ENCODE results near the gene ADARB1.

The ADARB1 gene

GRCh38 chr21:45215213-45215612, 140.8 kb downstream of the ADARB1 start:
- no peak for DNase-seq

DNA sequence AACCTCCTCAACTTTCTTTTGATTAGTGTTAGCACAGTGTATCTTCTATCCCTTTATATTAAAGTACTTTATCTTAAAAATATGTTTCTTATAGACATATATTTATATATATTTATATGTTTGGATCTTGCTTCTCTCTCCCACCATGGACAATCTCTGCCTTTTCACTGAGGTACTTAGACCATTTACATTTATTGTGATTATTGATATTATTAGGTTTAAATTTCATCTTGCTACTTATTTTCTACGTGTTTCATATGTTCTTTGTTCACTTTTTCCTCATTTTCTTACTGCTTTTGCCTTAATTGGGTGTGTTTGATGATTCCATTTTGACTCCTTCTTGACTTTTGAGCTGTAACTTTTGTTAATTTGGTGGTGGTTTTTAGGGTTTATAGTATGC, 142.6 kb downstream of the ADARB1 start:
- DNase-seq = no peak

GRCh38 chr21:45219517-45219916, 145.1 kb downstream of the ADARB1 start:
- no peak for DNase-seq

DNA sequence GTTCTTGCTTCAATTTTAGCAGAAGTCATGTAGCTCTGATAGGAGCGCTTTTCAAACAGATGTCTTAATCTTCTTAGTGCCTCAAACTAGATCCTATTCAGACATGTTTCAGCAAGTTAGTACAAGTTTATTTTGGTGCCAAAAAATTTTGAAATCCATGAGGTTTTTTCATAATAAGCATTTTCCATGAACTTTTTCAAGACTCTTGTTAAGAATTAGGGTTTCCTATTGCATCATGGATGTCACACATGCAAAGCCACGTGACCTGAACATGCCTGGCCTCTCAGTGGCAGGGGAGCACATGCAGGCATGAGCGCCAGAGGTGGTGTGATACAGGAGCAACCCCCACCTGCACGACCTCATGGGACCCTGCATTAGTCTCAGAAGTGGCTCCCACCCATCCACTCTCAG, 145.7 kb downstream of the ADARB1 start:
- no peak for DNase-seq

DNA sequence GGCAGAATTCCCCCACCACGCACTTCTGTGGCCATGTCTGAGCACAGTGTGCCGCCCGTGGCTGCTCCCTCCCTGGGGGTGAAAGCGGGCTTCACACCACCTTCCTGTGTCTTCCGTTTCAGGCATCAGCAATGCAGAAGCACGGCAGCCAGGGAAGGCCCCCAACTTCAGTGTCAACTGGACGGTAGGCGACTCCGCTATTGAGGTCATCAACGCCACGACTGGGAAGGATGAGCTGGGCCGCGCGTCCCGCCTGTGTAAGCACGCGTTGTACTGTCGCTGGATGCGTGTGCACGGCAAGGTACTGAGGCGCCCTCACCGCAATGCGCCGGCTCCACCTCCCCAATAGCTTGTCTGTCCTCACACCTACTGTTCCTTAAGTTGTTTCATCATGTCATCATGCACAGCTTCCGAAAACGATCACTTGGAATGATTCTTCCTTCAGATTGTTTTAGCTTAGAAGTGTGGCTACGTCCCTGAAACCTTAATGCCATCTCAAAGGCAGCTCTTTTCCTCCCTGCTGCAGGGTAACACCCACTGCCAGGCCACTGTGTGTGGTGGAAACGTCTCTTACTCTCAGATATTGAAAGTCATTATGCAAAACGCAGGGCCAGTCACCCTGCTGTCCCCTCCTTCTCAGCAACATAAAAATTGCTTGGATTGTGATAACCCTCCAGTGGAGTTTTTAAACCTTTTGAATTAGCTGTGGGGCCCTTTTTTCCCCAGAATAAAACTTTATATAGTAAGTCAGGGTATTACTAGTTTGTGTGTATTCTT, 146.5 kb downstream of the ADARB1 start:
- DNase-seq = no peak

DNA sequence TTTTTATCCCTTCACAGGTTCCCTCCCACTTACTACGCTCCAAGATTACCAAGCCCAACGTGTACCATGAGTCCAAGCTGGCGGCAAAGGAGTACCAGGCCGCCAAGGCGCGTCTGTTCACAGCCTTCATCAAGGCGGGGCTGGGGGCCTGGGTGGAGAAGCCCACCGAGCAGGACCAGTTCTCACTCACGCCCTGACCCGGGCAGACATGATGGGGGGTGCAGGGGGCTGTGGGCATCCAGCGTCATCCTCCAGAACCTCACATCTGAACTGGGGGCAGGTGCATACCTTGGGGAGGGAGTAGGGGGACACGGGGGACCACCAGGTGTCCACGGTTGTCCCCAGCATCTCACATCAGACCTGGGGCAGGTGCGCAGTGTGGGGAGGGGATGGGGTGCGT, 147.6 kb downstream of the ADARB1 start:
- no peak for DNase-seq

DNA sequence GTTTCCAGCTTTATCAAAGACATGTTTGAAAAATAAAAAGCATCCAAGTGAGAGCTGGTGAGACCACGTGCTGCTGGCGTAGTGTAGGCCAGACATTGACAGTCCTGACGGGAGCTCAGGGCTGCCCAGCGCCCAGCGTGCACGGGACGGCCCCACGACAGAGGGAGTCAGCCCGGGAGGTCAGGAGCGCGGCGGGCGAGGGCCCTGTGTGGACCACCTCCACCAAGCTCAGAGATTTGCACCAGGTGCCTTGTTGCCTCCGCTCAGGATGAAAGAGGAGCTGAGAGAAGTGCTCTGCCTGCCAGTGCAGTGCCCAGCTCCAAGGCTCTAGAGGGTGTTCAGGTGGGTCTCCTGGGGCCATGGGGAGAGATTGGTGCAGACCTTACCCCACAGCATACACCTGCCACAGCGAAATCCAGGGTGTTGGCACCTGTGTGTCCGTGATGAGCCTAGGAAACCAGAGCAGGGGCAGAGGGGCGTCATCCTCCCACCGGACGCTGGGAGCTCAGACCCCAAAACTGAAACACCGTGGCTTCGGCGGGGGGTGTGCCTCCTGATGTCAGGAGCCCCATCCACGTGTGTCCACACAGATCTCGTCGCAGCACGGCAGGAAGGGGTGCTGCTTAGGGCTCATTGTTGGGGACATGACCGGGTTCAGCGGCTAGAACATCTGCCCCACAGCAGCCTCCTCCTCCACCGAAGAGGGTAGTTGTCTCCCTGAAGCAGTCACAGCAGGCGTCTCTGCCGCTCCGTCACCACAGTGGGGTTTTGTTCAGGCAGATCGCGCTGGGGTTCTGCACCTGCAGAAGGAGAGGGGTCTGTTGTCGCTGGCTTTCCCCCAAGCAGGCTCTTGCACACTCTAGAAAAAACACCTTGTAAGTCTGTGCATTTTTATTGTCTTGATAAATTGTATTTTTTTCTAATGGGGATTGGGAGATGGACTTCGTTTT, 149.1 kb downstream of the ADARB1 start:
- no peak for DNase-seq

DNA sequence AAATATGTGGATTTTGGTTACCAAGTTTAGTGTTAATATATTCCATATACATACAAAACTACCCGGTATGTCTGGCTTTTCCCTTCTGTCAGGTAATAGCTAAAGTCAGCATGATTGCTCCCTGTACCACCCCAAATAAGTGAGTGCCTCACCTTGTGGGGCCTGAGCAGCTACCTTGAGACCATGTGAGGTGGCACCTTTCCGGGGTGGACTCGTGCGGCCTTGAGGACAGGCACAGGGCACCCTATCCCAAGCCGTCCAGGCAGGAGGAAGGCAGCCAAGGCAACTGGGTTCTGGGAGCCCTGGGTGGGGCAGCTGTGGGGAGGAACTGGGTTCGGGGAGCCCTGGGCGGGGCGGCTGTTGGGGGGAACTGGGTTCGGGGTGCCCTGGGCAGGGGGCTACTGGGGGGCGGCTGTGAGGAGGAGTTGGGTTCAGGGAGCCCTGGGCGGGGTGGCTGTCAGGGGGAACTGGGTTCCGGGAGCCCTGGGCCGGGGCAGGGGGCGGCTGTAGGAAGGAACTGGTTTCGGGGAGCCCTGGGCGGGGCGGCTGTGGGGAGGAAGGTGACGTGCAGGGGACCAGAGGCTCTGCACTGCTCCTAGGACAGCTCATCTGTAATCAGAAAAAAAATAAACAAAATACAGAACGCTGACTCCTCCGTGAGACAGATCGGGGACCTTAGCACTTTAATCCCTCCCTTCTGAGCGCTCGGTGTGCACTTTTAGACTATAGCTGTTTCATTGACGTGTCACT, 150.0 kb downstream of the ADARB1 start:
- no peak for DNase-seq

- DNase-seq = no peak
Observed at GRCh38 chr21:45225041-45225740, 150.8 kb downstream of the ADARB1 start.

DNA sequence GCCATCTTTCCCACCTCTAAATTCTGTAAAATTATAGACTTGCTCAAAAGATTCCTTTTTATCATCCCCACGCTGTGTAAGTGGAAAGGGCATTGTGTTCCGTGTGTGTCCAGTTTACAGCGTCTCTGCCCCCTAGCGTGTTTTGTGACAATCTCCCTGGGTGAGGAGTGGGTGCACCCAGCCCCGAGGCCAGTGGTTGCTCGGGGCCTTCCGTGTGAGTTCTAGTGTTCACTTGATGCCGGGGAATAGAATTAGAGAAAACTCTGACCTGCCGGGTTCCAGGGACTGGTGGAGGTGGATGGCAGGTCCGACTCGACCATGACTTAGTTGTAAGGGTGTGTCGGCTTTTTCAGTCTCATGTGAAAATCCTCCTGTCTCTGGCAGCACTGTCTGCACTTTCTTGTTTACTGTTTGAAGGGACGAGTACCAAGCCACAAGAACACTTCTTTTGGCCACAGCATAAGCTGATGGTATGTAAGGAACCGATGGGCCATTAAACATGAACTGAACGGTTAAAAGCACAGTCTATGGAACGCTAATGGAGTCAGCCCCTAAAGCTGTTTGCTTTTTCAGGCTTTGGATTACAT, 151.5 kb downstream of the ADARB1 start:
- DNase-seq = no peak

- no peak for DNase-seq
Observed at GRCh38 chr21:45226540-45227326, 152.4 kb downstream of the ADARB1 start.

DNA sequence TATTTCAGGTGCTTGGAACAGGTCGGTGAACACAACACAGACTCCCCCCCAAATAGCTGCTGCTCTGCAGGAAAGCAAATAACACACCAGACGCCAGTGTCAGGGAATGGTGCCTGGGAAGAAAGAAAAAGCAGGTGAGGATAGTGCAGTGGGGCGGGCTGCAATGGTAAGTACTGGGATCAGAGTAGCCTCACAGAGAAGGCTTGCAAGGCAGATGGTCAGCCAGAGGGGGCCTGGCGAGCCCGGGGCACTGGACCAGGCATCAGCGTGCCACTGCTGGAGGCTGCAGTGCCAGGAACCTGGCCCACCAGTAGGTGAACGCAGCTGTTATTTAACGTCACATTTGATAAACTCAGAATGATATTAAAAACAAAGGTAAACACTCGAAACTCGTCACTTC, 153.4 kb downstream of the ADARB1 start:
- no peak for DNase-seq

DNA sequence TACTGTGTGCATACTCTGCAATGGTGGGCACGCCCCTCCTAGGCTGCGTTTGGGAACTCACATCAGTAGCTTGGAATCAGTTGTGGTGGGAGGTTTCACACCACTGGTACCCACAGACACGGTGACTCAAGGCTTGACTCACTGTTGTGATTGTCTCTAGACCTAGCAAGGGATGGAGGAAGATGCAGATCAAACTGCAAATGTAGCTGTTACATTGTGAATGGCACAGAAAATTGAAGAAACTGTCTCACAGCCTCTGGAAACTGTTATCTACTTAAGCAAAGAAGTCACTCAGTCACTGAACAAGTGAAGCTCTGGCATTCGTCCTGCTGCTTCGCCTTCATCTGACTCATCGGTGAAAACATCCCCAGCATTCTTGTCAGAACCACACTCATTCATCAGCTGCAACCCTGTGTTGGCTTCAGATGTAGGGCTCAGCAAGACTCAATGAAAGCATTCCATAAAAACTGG, 153.8 kb downstream of the ADARB1 start:
- peak; percentile 61 to 66 for DNase-seq

GRCh38 chr21:45228656-45229240, 154.4 kb downstream of the ADARB1 start:
- DNase-seq = no peak

- DNase-seq = no peak
Observed at GRCh38 chr21:45231705-45232104, 157.3 kb downstream of the ADARB1 start.

DNA sequence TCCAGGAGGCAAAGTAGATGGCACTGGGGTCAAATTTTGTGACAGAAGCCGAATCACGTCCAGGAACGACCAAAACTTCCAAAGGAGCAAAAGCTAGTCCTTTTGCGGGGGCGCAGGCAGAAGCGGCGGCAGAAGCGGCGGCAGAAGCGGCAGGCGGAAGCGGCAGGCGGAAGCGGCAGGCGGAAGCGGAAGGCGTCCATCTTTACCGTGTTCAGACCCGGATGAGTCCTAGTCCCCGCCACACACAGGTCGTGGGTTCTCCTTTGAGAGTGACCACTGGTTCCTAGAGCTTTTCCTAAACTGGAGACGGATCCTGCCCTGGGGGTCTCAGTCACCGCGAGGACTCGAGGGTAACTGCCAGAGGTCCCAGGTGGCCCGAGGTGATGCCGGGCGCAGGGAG, 159.7 kb downstream of the ADARB1 start:
- no peak for DNase-seq

DNA sequence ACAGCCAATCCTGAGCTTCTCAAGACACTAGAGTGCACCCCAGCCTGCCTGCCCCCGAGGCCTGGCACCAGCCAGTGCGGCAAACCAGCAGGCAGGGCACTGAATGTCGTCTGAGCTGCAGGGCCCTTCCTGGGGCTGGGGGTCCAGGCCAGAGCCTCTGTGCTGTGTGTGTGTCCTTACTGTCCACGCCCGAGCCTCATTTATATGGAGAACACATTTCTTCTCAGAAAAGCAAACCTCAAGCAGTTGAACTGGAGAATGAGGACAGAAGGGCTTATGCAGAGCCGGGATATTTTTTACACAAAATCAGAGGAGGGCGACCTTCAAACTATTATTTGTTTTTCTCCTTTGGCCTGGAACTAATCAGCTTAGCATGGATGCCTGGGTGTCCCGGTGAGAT, 160.6 kb downstream of the ADARB1 start:
- no peak for DNase-seq

DNA sequence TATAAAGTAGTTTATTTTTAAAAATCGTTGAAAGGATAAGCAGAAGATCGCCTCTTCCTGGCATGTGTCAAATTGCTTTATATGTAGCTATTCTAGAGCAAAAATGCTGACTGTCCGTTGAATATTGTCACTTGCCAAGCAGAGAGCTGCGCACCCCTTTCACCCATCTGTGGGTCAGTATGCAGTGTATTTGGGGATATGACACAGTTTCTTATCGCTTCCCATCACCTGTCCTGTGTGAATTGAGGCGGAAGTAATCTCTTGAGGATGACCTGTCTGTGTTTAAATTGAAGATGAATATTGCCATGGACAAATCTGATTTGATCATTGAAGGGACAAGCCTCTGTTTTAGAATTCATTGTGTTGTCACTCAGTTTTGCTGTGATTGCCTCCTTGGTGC, 161.1 kb downstream of the ADARB1 start:
- no peak for DNase-seq

DNA sequence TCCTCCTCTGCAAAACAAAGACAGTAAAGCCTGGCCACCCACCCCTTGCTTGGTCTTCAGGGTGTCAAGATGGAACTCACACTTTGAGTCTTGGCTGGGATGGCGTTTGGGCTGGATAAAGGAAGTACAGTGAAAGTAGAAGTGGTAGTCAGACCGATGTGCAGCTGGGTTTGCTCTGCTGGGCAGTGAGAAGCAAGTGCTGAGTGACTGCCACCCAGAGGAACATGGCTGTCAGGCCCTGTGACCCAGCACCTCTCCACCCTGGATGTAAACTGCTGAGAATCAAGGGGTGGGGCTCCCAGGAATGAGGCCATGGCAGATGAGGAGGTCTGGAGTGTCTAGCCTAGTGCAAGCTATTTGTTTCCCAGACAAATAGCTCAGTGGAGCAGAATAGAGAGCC, 162.1 kb downstream of the ADARB1 start:
- DNase-seq = no peak

DNA sequence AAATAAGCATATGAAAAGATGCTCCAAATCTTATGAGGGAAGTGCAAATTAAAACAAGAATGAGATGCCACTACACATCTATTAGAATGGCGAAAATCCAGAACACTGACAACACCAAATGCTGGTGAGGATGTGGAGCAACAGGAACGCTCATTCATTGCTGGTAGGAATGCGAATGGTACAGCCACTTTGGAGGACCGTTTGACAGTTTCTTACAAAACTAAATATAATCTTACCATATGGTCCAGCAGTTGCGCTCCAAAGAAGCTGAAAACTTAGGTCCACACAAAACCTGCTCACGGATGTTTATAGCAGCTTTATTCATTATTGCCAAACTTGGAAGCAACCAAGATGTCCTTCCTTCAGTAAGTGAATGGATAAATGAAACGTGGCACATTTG, 163.0 kb downstream of the ADARB1 start:
- no peak for DNase-seq

DNA sequence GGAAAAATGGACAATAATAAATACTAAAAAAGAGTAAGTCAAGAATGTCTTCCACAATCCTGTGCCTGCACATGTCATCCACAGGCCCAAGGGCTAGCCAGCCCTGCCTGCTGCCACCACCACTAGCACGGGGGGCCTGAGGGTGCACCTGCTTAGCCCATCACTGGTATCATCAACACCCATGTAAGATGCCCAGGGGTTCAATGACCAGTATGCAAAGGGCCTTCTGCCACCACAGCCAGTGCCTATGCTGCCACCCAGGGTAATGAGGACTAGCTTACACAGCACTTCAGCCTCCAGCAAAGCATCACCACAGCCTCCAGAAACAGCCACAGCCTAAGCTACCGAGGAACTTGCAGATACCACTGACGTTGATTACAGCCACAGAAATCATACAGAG, 167.0 kb downstream of the ADARB1 start:
- DNase-seq = no peak
